ENCODE data around the gene KLHDC10. TPM values are rescaled to one million over a fixed set of nuclear protein-coding genes. Genes with fewer than 3 reads are reported as not detected.
"Not testable (repeated sequence)": the region's sequence is repeated elsewhere in the genome, so short reads cannot be mapped to it uniquely, and the experiment has no call there.

KLHDC10 gene
- total RNA-seq, 2 donors from 2014 or later, result 11.5 to 14.9 TPM

DNA sequence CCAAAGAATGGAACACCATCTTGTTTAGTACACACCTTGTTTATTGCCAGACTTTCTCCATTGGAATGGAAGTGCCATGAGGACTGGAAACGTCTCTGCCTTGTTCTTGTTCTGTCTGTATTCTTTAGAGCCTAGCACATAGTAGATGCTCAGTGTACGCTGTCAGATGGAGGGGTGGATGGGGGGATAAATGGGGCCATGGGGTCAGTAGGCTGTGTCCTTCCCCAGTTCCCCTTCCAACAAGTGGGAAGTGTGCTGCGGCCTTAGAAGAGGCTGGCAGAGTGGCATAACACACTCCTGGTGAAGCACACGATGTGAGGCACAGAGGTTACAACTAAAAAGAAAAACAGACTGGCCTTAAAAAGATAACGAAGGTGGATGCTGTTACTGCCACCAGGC lies 73.0 kb downstream of the KLHDC10 start:
- Mint-ChIP-seq H3K36me3 (no peaks in the 10 kb centered on the region), H3K27ac (no peak overlapping the region), H3K9me3 (no peaks in the 10 kb centered on the region)
- DNase-seq (ENCODE audit: low spot score in 2 of 2) (no peak), ATAC-seq (no peak)

DNA sequence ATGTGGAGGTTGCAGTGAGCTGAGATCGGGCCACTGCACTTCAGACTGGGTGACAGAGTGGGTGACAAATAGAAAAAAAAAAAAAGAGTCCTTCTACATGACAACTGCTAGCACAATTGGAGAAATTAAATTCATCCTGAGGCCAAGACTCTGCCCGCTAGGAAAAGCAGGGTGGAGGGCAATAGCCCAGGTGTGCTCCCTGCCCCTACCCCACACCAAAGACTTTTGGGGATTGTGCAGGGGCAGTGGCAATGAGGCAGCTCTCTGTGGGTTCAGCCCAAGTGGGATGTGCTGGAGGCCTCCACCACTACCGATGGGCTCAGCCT lies 73.6 kb downstream of the KLHDC10 start:
- no peak overlapping the region for H3K27ac Mint-ChIP-seq
- no peaks in the 10 kb centered on the region for H3K36me3 Mint-ChIP-seq
- no peak for DNase-seq (ENCODE audit: low spot score in 2 of 2)
- ATAC-seq, result no peak
- no peaks in the 10 kb centered on the region for H3K9me3 Mint-ChIP-seq

GRCh38 chr7:130144312-130145171 lies 74.2 kb downstream of the KLHDC10 start:
- no peak for ATAC-seq
- Mint-ChIP-seq H3K9me3 (no peaks in the 10 kb centered on the region), H3K36me3 (no peaks in the 10 kb centered on the region), H3K27ac (no peak overlapping the region)
- DNase-seq (ENCODE audit: low spot score in 2 of 2), result no peak

- Mint-ChIP-seq H3K36me3 (no peaks in the 10 kb centered on the region), H3K9me3 (no peaks in the 10 kb centered on the region), H3K27ac (no peak overlapping the region)
- no peak for ATAC-seq
- DNase-seq (ENCODE audit: low spot score in 2 of 2), result no peak
Measured at GRCh38 chr7:130145424-130146100, 75.2 kb downstream of the KLHDC10 start.

DNA sequence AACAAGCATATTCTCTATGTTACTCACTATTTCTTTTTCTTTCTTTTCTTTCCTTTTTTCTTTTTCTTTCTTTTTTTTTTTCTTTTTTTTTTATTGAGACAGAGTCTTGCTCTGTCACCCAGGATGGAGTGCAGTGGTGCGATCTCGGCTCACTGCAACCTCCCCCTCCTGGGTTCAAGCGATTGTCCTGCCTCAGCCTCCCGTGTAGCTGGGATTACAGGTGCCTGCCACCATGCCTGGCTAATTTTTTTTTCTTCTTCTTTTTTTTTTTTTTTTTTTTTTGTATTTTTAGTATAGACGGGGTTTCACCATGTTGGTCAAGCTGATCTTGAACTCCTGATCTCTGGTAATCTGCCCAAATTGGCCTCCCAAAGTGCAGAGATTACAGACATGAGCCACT lies 75.8 kb downstream of the KLHDC10 start:
- DNase-seq (ENCODE audit: low spot score in 2 of 2); H3K36me3 Mint-ChIP-seq; H3K9me3 Mint-ChIP-seq; H3K27ac Mint-ChIP-seq; ATAC-seq: not testable (repeated sequence)

- no peak overlapping the region for H3K27ac Mint-ChIP-seq
- DNase-seq (ENCODE audit: low spot score in 2 of 2) (no peak), ATAC-seq (no peak)
- no peaks in the 10 kb centered on the region for H3K9me3 Mint-ChIP-seq
- H3K36me3 Mint-ChIP-seq, result no peaks in the 10 kb centered on the region
Measured at GRCh38 chr7:130146693-130147405, 76.5 kb downstream of the KLHDC10 start.

DNA sequence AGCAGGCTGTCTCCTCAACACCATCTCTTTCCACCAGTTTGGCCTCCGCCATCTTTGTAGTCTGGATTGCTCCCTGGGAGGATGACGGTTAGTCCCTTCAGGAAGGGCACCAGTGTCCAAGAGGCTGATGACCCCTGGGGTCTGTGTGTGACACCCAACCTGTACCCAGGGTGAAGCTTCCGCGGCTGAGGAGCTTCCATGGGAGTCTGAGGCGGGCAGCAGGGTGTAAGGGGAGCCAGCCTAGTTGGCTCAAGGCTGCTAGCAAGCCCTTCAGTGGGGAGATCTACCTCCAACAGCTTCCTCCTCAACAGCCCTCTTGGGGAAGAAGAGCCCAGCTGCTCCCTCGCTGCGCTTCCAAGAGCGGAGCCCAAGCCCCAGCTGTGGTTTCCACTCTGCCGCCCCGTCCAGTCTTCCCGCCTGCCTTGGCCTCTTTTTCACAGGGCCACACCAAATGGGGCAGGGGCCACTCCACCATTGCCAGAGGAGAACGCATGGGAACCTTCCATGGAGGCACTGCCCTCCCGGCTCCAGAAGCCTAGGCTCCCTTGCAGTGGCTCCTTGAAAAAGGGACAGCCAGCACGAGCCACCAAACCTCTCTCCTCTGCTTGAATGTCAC lies 77.5 kb downstream of the KLHDC10 start:
- no peaks in the 10 kb centered on the region for H3K9me3 Mint-ChIP-seq

DNA sequence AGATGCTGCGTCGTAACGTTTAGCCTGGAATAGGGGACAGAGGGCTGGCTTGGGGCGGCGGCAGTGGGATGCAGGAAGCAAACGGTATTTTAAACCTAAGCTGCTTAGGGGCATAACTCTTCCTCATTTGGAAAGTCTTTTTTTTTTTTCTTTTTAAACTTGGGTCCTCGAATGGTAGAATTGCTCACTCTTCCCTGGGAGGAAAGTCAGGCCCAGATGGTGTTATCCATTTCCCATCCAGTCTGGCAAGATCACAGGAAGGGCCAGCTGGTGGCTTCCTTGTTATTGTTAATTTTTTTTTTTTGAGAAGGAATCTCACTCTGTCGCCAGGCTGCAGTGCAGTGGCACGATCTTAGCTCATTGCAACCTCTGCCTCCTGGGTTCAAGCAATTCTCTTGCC lies 78.2 kb downstream of the KLHDC10 start:
- ATAC-seq (no peak), DNase-seq (ENCODE audit: low spot score in 2 of 2) (no peak)
- H3K36me3 Mint-ChIP-seq, result no peaks in the 10 kb centered on the region

More for the DNA sequence above, 77.5 kb downstream of the KLHDC10 start:
- Mint-ChIP-seq H3K27ac (no peak overlapping the region), H3K36me3 (no peaks in the 10 kb centered on the region)
- DNase-seq (ENCODE audit: low spot score in 2 of 2), result no peak
- no peak for ATAC-seq

DNA sequence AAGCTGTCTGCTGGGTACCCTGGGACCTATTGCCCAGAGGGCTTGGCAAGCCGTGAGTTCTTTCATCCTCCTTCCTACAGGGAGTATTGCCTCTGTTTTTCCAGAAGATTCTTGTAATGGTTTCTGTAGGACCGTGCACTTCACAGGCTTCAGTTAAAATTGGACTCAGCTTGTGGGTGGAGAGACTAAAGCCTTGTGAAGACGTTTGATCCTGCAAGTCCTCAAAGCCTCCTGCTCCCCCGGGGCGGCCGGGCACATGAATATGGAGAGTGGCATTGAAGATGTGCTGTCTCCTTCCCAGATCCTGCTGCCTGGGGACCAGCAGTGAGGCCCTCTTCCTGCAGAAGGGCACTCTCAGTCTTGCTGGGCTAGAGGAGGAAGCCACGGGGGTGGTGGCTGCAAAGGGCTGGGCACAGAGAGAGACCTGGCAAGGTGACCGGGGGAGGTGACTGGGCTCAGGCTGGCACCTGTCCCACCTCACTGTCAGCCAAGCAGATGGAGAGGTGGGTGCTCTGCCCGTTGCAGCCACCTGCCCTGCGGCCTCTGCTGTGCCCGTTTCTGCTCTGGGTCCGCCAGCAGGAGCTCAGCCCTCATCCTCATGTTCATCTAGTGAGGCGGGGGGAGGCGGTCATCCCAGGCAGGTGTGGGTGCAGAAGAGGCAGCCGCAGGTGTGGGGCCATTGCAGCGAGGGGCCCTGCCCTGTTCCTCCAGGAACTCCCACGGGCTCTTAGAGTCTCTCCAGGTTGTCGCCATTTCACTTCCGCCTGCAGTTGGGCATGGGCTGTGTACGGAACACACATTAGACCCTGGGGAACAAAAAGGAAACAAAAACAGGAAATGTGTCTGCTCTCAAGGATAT lies 79.2 kb downstream of the KLHDC10 start:
- ATAC-seq (no peak), DNase-seq (ENCODE audit: low spot score in 2 of 2) (no peak)
- H3K36me3 Mint-ChIP-seq, result no peaks in the 10 kb centered on the region
- no peak overlapping the region for H3K27ac Mint-ChIP-seq
- no peaks in the 10 kb centered on the region for H3K9me3 Mint-ChIP-seq

More for the DNA sequence above, 78.2 kb downstream of the KLHDC10 start:
- Mint-ChIP-seq H3K27ac (no peak overlapping the region), H3K9me3 (no peaks in the 10 kb centered on the region)

- Mint-ChIP-seq H3K9me3 (no peaks in the 10 kb centered on the region), H3K27ac (no peak overlapping the region), H3K36me3 (no peaks in the 10 kb centered on the region)
- no peak for ATAC-seq
- DNase-seq (ENCODE audit: low spot score in 2 of 2), result no peak
Measured at GRCh38 chr7:130150587-130150986, 80.3 kb downstream of the KLHDC10 start.

GRCh38 chr7:130151591-130152492 lies 81.5 kb downstream of the KLHDC10 start:
- no peak overlapping the region for H3K27ac Mint-ChIP-seq
- H3K9me3 Mint-ChIP-seq, result no peaks in the 10 kb centered on the region
- no peaks in the 10 kb centered on the region for H3K36me3 Mint-ChIP-seq
- DNase-seq (ENCODE audit: low spot score in 2 of 2) (peak in 1 of 2 donors; percentile 83), ATAC-seq (peak; percentile 50 to 71)

DNA sequence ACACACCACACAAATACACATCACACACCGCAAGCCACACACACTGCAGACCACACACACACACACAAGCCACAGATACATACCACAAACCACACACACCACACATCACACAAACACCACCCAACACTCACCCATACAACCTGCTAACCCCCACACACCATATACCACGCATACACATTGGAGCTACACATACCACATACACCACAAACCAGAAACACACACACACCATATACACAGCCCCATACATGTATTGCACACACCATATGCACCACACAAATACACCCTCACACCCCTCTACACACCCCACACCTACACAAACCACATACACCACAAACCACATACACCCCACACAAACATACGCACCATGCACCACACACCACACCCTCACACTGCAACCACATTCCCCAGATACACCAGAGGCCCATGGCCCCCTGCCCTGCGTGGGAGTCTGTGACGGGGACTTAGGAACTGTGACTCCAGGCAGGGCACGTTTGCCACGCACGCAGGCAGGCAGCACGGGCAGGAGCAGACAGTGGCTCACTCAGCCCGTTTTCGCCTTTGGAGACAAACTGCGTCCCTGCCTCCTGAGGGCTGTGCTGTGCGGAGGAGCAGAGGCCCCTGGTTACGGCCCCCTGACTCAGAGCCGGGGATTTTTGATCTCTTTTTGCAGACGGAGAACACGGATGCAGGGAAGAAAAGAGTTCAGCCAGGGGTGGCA lies 82.3 kb downstream of the KLHDC10 start:
- H3K27ac Mint-ChIP-seq, result no peak overlapping the region
- ATAC-seq (peak; percentile 17 to 57), DNase-seq (ENCODE audit: low spot score in 2 of 2) (no peak)
- H3K36me3 Mint-ChIP-seq, result peaks cover 6% of the 10 kb centered on the region in 2 donors
- peaks cover 0 to 5% of the 10 kb centered on the region in 2 donors for H3K9me3 Mint-ChIP-seq

DNA sequence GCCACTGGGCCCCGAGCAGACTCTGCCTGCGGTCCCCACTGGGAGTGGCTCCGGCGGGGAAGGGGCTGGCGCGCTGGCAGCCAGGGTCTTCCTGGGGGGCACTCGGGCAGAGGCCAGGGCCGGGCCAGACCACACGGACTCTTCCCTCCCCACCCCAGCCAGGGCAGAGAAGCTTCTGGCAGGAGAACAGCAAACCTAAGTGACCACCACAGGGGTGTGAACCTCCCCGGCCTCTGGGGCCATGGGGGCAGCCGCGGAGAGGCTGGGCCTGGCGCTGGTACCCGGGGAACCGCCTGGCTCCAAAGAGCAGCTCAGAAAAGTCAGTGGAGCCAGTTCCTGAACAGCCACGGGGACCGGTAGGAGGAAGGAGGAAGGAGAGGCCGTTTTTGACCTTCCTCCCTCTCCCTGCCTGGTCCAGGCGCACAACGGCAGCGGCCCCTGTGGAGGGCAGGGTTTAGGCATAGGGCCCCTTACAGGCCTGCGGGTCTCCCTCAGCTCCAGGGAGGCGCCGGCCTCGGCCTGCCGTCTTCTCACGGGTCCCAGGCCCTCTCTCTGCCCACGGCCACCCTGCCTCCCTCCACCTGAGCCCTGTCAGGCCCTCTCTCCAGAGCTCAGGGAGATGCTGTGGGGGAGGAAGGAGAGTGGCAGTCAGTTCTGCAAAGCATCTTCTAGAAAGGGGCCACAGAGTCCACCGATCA lies 83.0 kb downstream of the KLHDC10 start:
- DNase-seq (ENCODE audit: low spot score in 2 of 2) (no peak), ATAC-seq (no peak)
- peaks cover 0 to 9% of the 10 kb centered on the region in 2 donors for H3K9me3 Mint-ChIP-seq
- H3K36me3 Mint-ChIP-seq, result peaks cover 13% of the 10 kb centered on the region in 2 donors
- no peak overlapping the region for H3K27ac Mint-ChIP-seq

- Mint-ChIP-seq H3K9me3 (peaks cover 0 to 12% of the 10 kb centered on the region in 2 donors), H3K36me3 (peaks cover 19 to 20% of the 10 kb centered on the region in 2 donors), H3K27ac (no peak overlapping the region)
- no peak for ATAC-seq
- DNase-seq (ENCODE audit: low spot score in 2 of 2), result no peak
Measured at GRCh38 chr7:130154131-130154500, 83.8 kb downstream of the KLHDC10 start.

Measured in activated naive CD4-positive, alpha-beta T cell treated with anti-CD3 and anti-CD28 coated beads, Interleukin-2, amount 50 U/mL, for 72 hours (primary cell).